HG03175 (cell line): Measurements from ENCODE around the gene NUP155.
"Not testable (repeated sequence)": the region's sequence is repeated elsewhere in the genome, so short reads cannot be mapped to it uniquely, and the experiment has no call there.

Experiments used
- ATAC-seq: cut with Tn5 transposase; IDR thresholded peaks from one replicate; pipeline ENCODE4 v1.9.1; 2021; ENCODE audit warnings: mild to moderate bottlenecking, moderate library complexity; ENCODE audit not compliant: unreplicated experiment

NUP155 gene

GRCh38 chr5:37370864-37371726 lies at the start of gene NUP155:
Gene NUP155, minus strand, starts transcription at chr5:37371106. Its CDS starts 129 bp downstream, at chr5:37370977.
- ATAC-seq = peak; percentile 94

GRCh38 chr5:37417347-37417746 lies 46.4 kb upstream of the NUP155 start:
- no peak for ATAC-seq

DNA sequence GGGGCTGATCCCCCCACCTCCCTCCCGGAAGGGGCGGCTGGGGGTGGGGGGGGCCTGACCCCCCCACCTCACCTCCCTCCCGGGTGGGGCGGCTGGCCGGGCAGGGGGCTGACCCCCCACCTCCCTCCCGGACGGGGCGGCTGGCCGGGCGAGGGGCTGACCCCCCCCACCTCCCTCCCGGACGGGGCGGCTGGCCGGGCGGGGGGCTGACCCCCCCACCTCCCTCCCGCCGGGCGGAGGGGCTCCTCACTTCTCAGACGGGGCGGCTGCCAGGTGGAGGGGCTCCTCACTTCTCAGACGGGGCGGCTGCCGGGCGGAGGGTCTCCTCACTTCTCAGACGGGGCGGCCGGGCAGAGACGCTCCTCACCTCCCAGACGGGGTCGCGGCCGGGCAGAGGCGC lies 44.5 kb upstream of the NUP155 start:
- not testable (repeated sequence) for ATAC-seq

- no peak for ATAC-seq
These were observed 41.6 kb upstream of the NUP155 start for GRCh38 chr5:37412515-37412914.

DNA sequence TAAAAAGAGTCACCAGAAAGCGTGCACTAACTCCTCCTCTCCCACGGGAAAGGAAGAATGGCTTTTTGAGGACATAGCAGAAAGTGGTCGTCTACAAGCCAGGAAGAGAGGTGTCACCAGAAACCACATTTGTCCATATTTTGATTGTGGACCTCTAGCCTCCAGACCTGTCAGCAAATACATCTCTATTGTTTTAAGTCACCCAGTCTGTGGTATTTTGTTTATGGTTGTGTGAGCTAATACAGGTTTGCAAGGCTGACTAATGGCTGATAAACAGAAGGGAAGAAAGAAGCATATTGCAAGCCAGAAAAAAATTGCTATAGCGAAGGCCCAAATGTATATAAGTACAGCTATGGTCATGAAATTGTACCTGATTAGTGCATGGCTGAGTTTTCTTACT lies 29.6 kb upstream of the NUP155 start:
- ATAC-seq = no peak

DNA sequence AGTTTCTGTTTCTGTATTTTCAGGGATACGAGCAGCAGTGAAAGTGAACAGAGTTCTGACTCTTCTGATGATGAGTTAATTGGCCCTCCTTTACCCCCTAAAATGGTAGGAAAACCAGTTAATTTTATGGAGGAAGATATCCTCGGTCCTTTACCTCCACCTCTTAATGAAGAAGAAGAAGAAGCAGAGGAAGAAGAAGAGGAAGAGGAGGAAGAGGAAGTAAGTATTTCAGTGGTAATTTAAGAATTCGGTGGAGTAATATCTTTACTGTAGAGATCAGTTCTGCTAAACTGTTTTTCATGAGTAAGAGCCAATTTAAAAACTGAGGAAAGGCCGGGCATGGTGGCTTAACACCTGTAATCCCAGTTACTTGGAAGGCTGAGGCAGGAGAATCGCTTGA lies 25.4 kb upstream of the NUP155 start:
- ATAC-seq = no peak

DNA sequence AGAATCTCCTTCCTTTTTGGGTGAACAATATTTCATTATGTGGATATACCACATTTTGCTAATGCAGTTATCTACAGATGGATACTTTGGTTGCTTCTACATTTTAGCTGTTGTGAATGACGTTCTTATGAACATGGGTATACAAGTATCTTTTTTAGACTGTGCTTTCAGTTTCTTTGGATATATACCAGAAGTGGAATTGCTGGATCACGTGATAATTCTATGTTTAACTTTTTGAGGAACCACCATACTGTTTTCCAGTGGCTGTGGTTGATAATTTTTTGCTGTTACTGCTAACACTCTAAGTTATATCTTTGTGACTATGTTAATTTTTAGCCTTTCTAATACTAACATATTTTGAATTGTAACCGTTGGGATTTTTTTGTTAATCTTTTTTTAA lies 20.7 kb upstream of the NUP155 start:
- no peak for ATAC-seq

DNA sequence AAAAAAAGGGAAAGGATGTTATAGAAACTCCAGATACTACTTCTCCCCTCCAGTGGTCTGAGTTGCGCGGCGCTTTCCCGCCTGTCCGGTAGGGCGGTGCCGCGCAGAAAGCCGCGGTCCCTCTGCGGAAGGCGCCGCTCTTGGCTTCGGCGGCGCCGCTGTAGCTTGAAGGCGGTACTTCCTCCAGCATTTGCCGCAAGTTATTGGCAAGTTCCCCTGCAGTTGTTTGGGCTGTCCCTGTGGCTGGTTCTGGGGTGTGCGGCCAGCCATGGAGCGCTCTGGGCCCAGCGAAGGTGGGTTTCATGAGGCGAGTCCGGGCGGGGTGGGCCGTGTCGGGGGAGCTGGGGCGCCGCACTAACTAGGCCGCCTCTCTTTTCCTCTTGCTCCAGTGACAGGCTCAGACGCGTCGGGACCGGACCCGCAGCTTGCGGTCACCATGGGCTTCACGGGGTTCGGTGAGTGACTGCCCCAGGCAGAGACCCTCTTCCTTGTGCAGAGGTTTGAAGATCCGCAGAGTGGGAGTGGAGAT lies 8.3 kb upstream of the NUP155 start, which contains the start of gene WDR70:
Gene WDR70, plus strand, starts transcription at position 219 of the 529 bp plus-strand sequence. Its CDS starts 50 bp downstream, at position 269.
- peak; percentile 97 for ATAC-seq

DNA sequence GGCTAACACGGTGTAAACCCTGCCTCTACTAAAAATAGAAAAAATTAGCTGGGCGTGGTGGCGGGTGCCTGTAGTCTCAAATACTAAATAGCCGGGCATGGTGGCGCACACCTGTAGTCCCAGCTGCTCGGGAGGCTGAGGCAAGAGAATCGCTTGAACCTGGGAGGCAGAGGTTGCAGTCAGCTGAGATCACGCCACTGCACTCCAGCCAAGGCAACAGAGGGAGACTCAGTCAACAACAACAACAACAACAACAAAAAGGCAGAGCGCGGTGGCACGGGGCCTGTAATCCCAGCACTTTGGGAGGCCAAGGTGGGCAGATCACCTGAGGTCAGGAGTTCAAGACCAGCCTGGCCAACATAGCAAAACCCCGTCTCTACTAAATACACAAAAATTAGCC lies 7.2 kb upstream of the NUP155 start:
- not testable (repeated sequence) for ATAC-seq

DNA sequence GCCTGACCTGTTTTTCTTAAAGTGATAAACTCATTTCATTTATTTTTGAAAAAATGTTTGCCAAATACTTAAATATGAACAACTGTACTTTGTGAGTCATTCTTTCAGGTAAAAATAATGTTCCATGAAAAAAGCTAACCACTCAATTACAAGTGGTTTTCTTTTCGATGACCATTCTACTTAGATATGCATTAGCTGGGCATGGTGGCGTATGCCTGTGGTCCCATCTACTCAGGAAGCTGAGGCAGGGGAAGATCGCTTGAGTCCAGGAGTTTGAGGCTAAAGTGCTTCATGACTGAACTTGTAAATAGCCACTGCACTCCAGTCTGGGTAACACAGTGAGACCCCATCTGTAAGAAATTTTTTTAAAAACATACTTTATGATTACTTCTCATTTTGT lies 4.2 kb upstream of the NUP155 start:
- no peak for ATAC-seq

DNA sequence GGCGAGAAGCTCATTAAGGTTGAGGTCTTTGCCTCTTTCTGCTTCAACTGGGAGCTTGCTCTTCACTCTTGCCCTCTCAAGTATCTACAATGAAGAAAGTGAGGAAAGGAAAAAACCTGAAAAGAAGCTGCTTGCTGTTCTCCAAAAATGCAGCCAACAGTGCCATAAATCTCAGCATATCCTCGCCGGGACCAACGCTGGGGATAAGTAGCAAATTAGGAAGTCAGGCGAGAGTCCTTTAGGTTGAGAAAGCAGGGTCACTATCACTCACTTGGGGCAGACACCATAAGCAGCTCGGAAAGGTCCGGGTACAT lies 399 bp downstream of the NUP155 start:
- ATAC-seq = no peak

GRCh38 chr5:37355161-37355560 lies 15.7 kb downstream of the NUP155 start:
- ATAC-seq = no peak

DNA sequence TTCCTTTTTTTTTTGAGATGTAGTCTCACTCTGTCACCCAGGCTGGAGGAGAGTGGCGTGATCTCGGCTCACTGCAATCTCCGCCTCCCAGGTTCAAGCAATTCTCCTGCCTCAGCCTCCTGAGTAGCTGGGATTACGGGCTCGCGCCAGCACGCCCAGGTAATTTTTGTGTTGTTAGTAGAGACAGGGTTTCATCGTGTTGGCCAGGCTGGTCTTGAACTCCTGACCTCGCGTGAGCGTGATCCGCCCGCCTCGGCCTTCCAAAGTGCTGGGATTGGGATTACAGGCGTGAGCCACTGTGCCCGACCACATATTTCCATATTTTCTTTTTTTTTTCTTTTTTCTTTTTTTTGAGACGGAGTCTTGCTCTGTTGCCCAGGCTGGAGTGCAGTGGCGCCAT lies 28.2 kb downstream of the NUP155 start:
- not testable (repeated sequence) for ATAC-seq

GRCh38 chr5:37334754-37335153 lies 36.2 kb downstream of the NUP155 start:
- ATAC-seq = not testable (repeated sequence)

GRCh38 chr5:37326536-37326935 lies 44.4 kb downstream of the NUP155 start:
- ATAC-seq = no peak

- no peak for ATAC-seq
These were observed 47.3 kb downstream of the NUP155 start for GRCh38 chr5:37323607-37324006.

- no peak for ATAC-seq
These were observed 51.7 kb downstream of the NUP155 start for GRCh38 chr5:37319037-37319782.

DNA sequence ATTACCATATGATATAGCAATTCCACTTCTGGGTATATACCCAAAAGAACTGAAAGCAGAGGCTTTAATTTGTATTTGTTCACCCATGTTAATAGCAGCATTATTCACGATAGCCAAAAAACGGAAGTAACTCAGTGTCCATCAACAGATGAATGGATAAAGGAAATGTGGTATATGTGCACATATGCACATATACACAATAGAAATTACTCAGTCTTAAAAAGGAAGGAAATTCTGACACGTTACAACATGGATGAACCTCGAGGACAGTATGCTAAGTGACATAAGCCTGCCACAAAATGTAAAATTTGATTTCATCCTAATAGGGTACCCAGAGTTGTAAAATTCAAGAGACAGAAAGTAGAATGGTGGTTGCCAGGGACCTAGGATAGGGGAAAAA lies 54.9 kb downstream of the NUP155 start:
- ATAC-seq = no peak

- ATAC-seq = no peak
These were observed 60.5 kb downstream of the NUP155 start for GRCh38 chr5:37310360-37310759.

DNA sequence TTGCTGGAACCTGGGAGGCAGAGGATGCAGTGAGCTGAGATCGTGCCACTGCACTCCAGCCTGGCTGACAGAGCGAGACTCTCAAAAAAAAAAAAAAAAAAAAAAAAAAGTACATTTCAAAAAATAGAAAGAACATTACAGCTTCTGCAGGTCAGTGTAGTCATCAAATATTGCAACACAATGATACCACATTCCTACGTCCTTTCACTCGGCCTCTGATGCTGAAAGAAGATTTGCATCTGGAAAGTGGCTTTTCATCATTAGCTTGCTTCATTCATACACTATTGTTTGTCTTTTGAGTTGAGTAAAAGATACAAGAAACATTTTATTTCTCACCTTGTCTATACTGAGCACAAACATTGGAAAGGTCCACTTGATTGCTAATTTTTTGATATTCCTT lies 62.1 kb downstream of the NUP155 start:
- no peak for ATAC-seq

GRCh38 chr5:37304888-37305287 lies 66.0 kb downstream of the NUP155 start:
- no peak for ATAC-seq

- not testable (repeated sequence) for ATAC-seq
These were observed 74.6 kb downstream of the NUP155 start for GRCh38 chr5:37296313-37296712.
